ENCODE results near the gene VEZF1. TPM values are rescaled to one million over a fixed set of nuclear protein-coding genes. Genes with fewer than 3 reads are reported as not detected.

The VEZF1 gene
- polyA plus RNA-seq, 3 donors = 28.3 to 40.1 (median 29.0) TPM

DNA sequence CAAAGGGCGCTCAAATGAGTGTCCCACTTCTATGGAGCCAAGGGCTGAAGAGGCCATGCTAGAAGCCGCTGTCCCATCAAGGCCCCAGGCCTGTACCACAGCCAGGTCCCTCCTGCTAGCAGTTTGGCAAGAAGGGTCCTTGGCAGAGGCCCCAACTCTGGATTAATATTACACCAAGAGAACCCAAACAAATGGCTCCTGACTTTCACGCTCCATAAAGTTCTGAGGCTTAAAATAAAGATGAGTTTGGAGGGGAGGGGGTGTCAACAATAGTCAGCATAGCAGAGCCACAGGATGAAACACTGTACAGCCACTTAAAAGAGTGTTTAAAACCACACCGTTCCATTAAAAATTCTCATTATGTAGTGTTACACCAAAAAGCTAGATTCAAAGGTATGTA, 63.4 kb downstream of the VEZF1 start:
- H3K36me3 Mint-ChIP-seq = peaks cover 9 to 19% of the 10 kb centered on the region in 2 donors
- H2AFZ ChIP-seq (ENCODE audit: insufficient read depth, low read depth, low read length, poor library complexity, severe bottlenecking) = no peak overlapping the region
- no peak overlapping the region for H3K27ac ChIP-seq (ENCODE audit: low read depth in 1 of 2, low read length in 2 of 2)
- no peaks in the 10 kb centered on the region for H3K9me3 ChIP-seq (replicated peaks in 1 of 2; ENCODE audit: control insufficient read depth in 1 of 2, insufficient read depth in 1 of 2, low read length in 2 of 2)
- H3K4me2 ChIP-seq (replicated peaks; ENCODE audit: extremely low read depth, low read length, poor library complexity, severe bottlenecking) = no peak overlapping the region
- no peak for DNase-seq
- H3K4me1 ChIP-seq (ENCODE audit: control insufficient read depth in 1 of 2, insufficient read depth in 2 of 2, low read length in 2 of 2) = peaks cover 4 to 7% of the 10 kb centered on the region in 2 donors
- intact Hi-C loops (cut with micrococcal nuclease) = loop anchor here in 1 of 2 donors (5.0 kb wide), 1 partner anchor 52 kb away; no protein-coding TSS in a partner anchor
- H3K27me3 ChIP-seq (ENCODE audit: control insufficient read depth in 2 of 2, insufficient read depth in 2 of 2, low read length in 2 of 2) = no peaks in the 10 kb centered on the region
- no peak overlapping the region for H3K4me3 ChIP-seq (replicated peaks in 1 of 3; ENCODE audit: low read depth in 2 of 3, low read length in 3 of 3)
- peaks cover 1 to 5% (median 4%) of the 10 kb centered on the region in 3 donors for H3K27me3 Mint-ChIP-seq (ENCODE audit: low read depth in 3 of 3)
- H3K79me2 ChIP-seq (ENCODE audit: insufficient read depth, low read length) = no peaks in the 10 kb centered on the region
- H3K4me1 Mint-ChIP-seq = peaks cover 17% of the 10 kb centered on the region
- WGBS (ENCODE audit: insufficient coverage) = 94% methylated on average over 2 of the region's 4 CpGs
- H3K36me3 ChIP-seq (replicated peaks in 1 of 2; ENCODE audit: control insufficient read depth in 1 of 2, insufficient read depth in 2 of 2, low read length in 2 of 2) = peaks cover 0 to 3% of the 10 kb centered on the region in 2 donors
- H3K27ac Mint-ChIP-seq = no peak overlapping the region
- no peaks in the 10 kb centered on the region for H3K9me3 Mint-ChIP-seq
- peaks cover 31% of the 10 kb centered on the region for H4K20me1 ChIP-seq (ENCODE audit: insufficient read depth, low read length)
- no peak overlapping the region for H3K9ac ChIP-seq (ENCODE audit: insufficient read depth, low read length, poor library complexity, severe bottlenecking)
- TF ChIP-seq, protein P1, sequence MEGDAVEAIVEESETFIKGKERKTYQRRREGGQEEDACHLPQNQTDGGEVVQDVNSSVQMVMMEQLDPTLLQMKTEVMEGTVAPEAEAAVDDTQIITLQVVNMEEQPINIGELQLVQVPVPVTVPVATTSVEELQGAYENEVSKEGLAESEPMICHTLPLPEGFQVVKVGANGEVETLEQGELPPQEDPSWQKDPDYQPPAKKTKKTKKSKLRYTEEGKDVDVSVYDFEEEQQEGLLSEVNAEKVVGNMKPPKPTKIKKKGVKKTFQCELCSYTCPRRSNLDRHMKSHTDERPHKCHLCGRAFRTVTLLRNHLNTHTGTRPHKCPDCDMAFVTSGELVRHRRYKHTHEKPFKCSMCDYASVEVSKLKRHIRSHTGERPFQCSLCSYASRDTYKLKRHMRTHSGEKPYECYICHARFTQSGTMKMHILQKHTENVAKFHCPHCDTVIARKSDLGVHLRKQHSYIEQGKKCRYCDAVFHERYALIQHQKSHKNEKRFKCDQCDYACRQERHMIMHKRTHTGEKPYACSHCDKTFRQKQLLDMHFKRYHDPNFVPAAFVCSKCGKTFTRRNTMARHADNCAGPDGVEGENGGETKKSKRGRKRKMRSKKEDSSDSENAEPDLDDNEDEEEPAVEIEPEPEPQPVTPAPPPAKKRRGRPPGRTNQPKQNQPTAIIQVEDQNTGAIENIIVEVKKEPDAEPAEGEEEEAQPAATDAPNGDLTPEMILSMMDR (IDR thresholded peaks at IDR 0.05) = no peak
- H3K4me3 Mint-ChIP-seq = no peak overlapping the region

Small RNAs within 50 kb of the gene (small RNA-seq; reads per million reads assigned to genes)
- gene AC015813.4 (ENCODE audit: insufficient read length, low read depth) = not detected

Other genes starting within 250 kb of the VEZF1 start
- not detected for gene CCDC182, start 243.0 kb downstream of the VEZF1 start, polyA plus RNA-seq
- gene MRPS23, start 138.2 kb downstream of the VEZF1 start, polyA plus RNA-seq = 10 to 100 TPM; 14.5 to 40.6 (median 32.7) TPM
- gene CUEDC1, start 32.8 kb downstream of the VEZF1 start, polyA plus RNA-seq = 10 to 100 TPM in 1 of 3 donors, 1 to 10 TPM in 2; 4.2 to 31.0 (median 4.3) TPM
- 10 to 100 TPM; 51.2 to 72.1 (median 61.6) TPM for gene SRSF1, start 19.0 kb upstream of the VEZF1 start, polyA plus RNA-seq
- 1 to 10 TPM in 1 of 3 donors, under 1 TPM in 2; 0.30 to 9.9 (median 0.42) TPM for gene DYNLL2, start 95.2 kb upstream of the VEZF1 start, polyA plus RNA-seq
- gene OR4D1, start 160.1 kb upstream of the VEZF1 start, polyA plus RNA-seq = under 1 TPM in 1 of 3 donors, not detected in 2; 0.03 TPM
- not detected for gene OR4D2, start 178.7 kb upstream of the VEZF1 start, polyA plus RNA-seq
- not detected for gene EPX, start 204.5 kb upstream of the VEZF1 start, polyA plus RNA-seq
- 1 to 10 TPM; 4.2 to 7.6 (median 5.0) TPM for gene MKS1, start 231.0 kb upstream of the VEZF1 start, polyA plus RNA-seq